ENCODE results near the gene PPP1R2B. TPM values are rescaled to one million over a fixed set of nuclear protein-coding genes. Genes with fewer than 3 reads are reported as not detected.
"Not testable (repeated sequence)": the region's sequence is repeated elsewhere in the genome, so short reads cannot be mapped to it uniquely, and the experiment has no call there.

The PPP1R2B gene
- total RNA-seq, 4 donors from 2014 or later, result not detected

- no peaks in the 10 kb centered on the region for H3K27me3 ChIP-seq
- TF ChIP-seq POLR2A (IDR thresholded peaks at IDR 0.05) (no peak), CTCF (IDR thresholded peaks at IDR 0.05) (no peak)
- no peak for DNase-seq
- H3K4me3 ChIP-seq, result no peak overlapping the region
- no peaks in the 10 kb centered on the region for H3K4me1 ChIP-seq
- no peaks in the 10 kb centered on the region for H3K36me3 ChIP-seq
- no peak overlapping the region for H3K27ac ChIP-seq
- no peaks in the 10 kb centered on the region for H3K9me3 ChIP-seq
Measured at GRCh38 chr5:156841737-156842136, 8.4 kb upstream of the PPP1R2B start.

GRCh38 chr5:156846914-156847313 lies 3.2 kb upstream of the PPP1R2B start:
- no peaks in the 10 kb centered on the region for H3K9me3 ChIP-seq
- H3K4me1 ChIP-seq, result no peaks in the 10 kb centered on the region
- H3K36me3 ChIP-seq, result no peaks in the 10 kb centered on the region
- no peak overlapping the region for H3K4me3 ChIP-seq
- no peak for DNase-seq
- TF ChIP-seq CTCF (IDR thresholded peaks at IDR 0.05), result no peak
- no peak for TF ChIP-seq POLR2A (IDR thresholded peaks at IDR 0.05)
- no peaks in the 10 kb centered on the region for H3K27me3 ChIP-seq
- H3K27ac ChIP-seq, result no peak overlapping the region

GRCh38 chr5:156848447-156848846 lies 1.6 kb upstream of the PPP1R2B start:
- H3K4me1 ChIP-seq, H3K36me3 ChIP-seq, H3K4me3 ChIP-seq, H3K9me3 ChIP-seq, H3K27ac ChIP-seq, H3K27me3 ChIP-seq, DNase-seq: not testable (repeated sequence)

GRCh38 chr5:156851880-156852279 lies 1.8 kb downstream of the PPP1R2B start:
- no peak overlapping the region for H3K27ac ChIP-seq
- DNase-seq, result no peak

GRCh38 chr5:156853055-156853454 lies 3.0 kb downstream of the PPP1R2B start:
- not testable (repeated sequence) for H3K27me3 ChIP-seq, H3K4me1 ChIP-seq, H3K9me3 ChIP-seq, H3K4me3 ChIP-seq, H3K36me3 ChIP-seq, DNase-seq, H3K27ac ChIP-seq

More at GRCh38 chr5:156851880-156852279, 1.8 kb downstream of the PPP1R2B start:
- Histone ChIP-seq H3K4me3 (no peak overlapping the region), H3K27me3 (no peaks in the 10 kb centered on the region), H3K9me3 (peaks cover 0 to 5% (median 0%) of the 10 kb centered on the region in 4 donors), H3K36me3 (no peaks in the 10 kb centered on the region), H3K4me1 (no peaks in the 10 kb centered on the region)
- TF ChIP-seq CTCF (IDR thresholded peaks at IDR 0.05), result no peak
- TF ChIP-seq POLR2A (IDR thresholded peaks at IDR 0.05), result no peak

- Histone ChIP-seq H3K4me3 (no peak overlapping the region), H3K27ac (no peak overlapping the region), H3K9me3 (no peaks in the 10 kb centered on the region), H3K4me1 (no peaks in the 10 kb centered on the region), H3K36me3 (no peaks in the 10 kb centered on the region), H3K27me3 (no peaks in the 10 kb centered on the region)
- no peak for DNase-seq
- no peak for TF ChIP-seq CTCF (IDR thresholded peaks at IDR 0.05)
- no peak for TF ChIP-seq POLR2A (IDR thresholded peaks at IDR 0.05)
Measured at GRCh38 chr5:156865427-156865826, 15.3 kb downstream of the PPP1R2B start.

GRCh38 chr5:156870498-156870839 lies 20.4 kb downstream of the PPP1R2B start:
- Histone ChIP-seq H3K36me3 (no peaks in the 10 kb centered on the region), H3K4me1 (no peaks in the 10 kb centered on the region), H3K4me3 (no peak overlapping the region), H3K27ac (no peak overlapping the region), H3K9me3 (no peaks in the 10 kb centered on the region), H3K27me3 (no peaks in the 10 kb centered on the region)
- no peak for DNase-seq
- no peak for TF ChIP-seq POLR2A (IDR thresholded peaks at IDR 0.05)
- TF ChIP-seq CTCF (IDR thresholded peaks at IDR 0.05), result no peak
